Type B pancreatic cell (in vitro differentiated cells): Measurements from ENCODE around the gene BCAS3. TPM values are rescaled to one million over a fixed set of nuclear protein-coding genes. Genes with fewer than 3 reads are reported as not detected.

Source experiments
- DNase-seq: peaks from one replicate; pipeline ENCODE4 v3.0.0; 2021; ENCODE audit warnings: mixed read lengths; ENCODE audit not compliant: unreplicated experiment; ENCODE audit errors: extremely low spot score
- H3K27ac Mint-ChIP-seq: 2 replicates; pipeline ENCODE4 v1.8.0; 2021; ENCODE audit warnings: mild to moderate bottlenecking, mixed read lengths
- H3K27me3 Mint-ChIP-seq: 2 replicates; pipeline ENCODE4 v1.8.0; 2021; ENCODE audit warnings: mixed read lengths
- H3K36me3 Mint-ChIP-seq: 2 replicates; pipeline ENCODE4 v1.8.0; 2021; ENCODE audit warnings: mixed read lengths
- H3K4me1 Mint-ChIP-seq: one replicate; pipeline ENCODE4 v1.8.0; 2021; ENCODE audit warnings: mixed read lengths; ENCODE audit not compliant: unreplicated experiment
- H3K4me3 Mint-ChIP-seq: 2 replicates; pipeline ENCODE4 v1.8.0; 2021; ENCODE audit warnings: mild to moderate bottlenecking, mixed read lengths
- H3K9me3 Mint-ChIP-seq: 2 replicates; pipeline ENCODE4 v1.8.0; 2021; ENCODE audit warnings: mixed read lengths
- CTCF ChIP-seq: fragments of 200-600 bp; sonication (generic); conservative IDR thresholded peaks from 2 replicates; pipeline ENCODE4 v1.5.0; 2021; ENCODE audit warnings: antibody characterized with exemption, mild to moderate bottlenecking
- total RNA-seq: library from RNA; stranded (reverse); gene quantifications from 2 replicates; pipeline ENCODE4 v1.2.1, GENCODE V29; 2021; ENCODE audit warnings: low replicate concordance

The BCAS3 gene
- total RNA-seq, 1 donor from 2014 or later, result 23.0 TPM

- no peak for DNase-seq
- Mint-ChIP-seq H3K4me3 (no peak overlapping the region), H3K36me3 (no peaks in the 10 kb centered on the region), H3K27me3 (peaks cover 27% of the 10 kb centered on the region), H3K9me3 (no peaks in the 10 kb centered on the region), H3K27ac (no peak overlapping the region), H3K4me1 (peaks cover 26% of the 10 kb centered on the region)
- TF ChIP-seq CTCF, result no peak
Measured at GRCh38 chr17:61330174-61331150, 652.8 kb downstream of the BCAS3 start.

- TF ChIP-seq CTCF, result no peak
- Mint-ChIP-seq H3K27ac (no peak overlapping the region), H3K27me3 (peaks cover 28% of the 10 kb centered on the region), H3K4me1 (peaks cover 23% of the 10 kb centered on the region), H3K36me3 (no peaks in the 10 kb centered on the region), H3K4me3 (no peak overlapping the region), H3K9me3 (no peaks in the 10 kb centered on the region)
- DNase-seq, result no peak
Measured at GRCh38 chr17:61331178-61331577, 653.5 kb downstream of the BCAS3 start.

DNA sequence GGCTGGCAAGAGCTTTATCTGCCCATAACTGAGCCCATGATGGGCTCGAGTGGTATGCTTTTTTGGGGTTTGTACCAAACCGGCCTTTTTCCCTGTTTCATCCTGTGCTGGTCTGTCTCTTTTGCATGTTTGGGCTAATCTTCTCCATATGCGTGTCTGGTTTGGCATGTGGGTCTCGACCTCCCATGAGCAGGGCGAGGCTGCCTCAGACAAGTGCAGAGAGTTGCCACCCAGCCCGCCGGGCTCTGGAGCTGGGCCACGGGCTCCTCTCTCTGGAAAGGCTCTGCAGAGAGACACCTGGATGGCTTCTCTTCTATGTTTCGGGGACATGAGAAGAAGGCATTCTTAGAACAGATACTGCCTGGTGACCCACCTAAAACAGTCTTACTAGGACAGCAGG is 654.2 kb downstream of the BCAS3 start:
- H3K27me3 Mint-ChIP-seq, result peaks cover 26% of the 10 kb centered on the region
- DNase-seq, result no peak
- no peaks in the 10 kb centered on the region for H3K36me3 Mint-ChIP-seq
- no peak overlapping the region for H3K4me3 Mint-ChIP-seq
- H3K4me1 Mint-ChIP-seq, result peaks cover 21% of the 10 kb centered on the region
- no peak overlapping the region for H3K27ac Mint-ChIP-seq
- TF ChIP-seq CTCF, result no peak
- H3K9me3 Mint-ChIP-seq, result no peaks in the 10 kb centered on the region

GRCh38 chr17:61333136-61333535 is 655.5 kb downstream of the BCAS3 start:
- Mint-ChIP-seq H3K36me3 (no peaks in the 10 kb centered on the region), H3K9me3 (no peaks in the 10 kb centered on the region), H3K4me3 (no peak overlapping the region), H3K4me1 (peaks cover 33% of the 10 kb centered on the region), H3K27ac (no peak overlapping the region), H3K27me3 (peaks cover 32% of the 10 kb centered on the region)
- no peak for DNase-seq
- TF ChIP-seq CTCF, result no peak

GRCh38 chr17:61334673-61335072 is 657.0 kb downstream of the BCAS3 start:
- Mint-ChIP-seq H3K36me3 (no peaks in the 10 kb centered on the region), H3K4me3 (no peak overlapping the region), H3K9me3 (no peaks in the 10 kb centered on the region), H3K4me1 (peaks cover 38% of the 10 kb centered on the region), H3K27me3 (peaks cover 33% of the 10 kb centered on the region), H3K27ac (no peak overlapping the region)
- no peak for TF ChIP-seq CTCF
- DNase-seq, result no peak
